Stomach (tissue), 9 donors: Measurements from ENCODE around the gene RFT1. TPM values are rescaled to one million over a fixed set of nuclear protein-coding genes. Genes with fewer than 3 reads are reported as not detected.
A peak's percentile ranks its signal among the peaks of the same experiment; 100 is the strongest.

Experiments used
- DNase-seq, 2 donors: peaks; one replicate each; pipeline versions ENCODE4 v3.0.0 to v3.0.0-alpha.2; 2013 to 2019
- H3K27ac ChIP-seq, 5 donors: fragments of 200-600 bp in 4 of 5; sonication (generic) in 4 of 5; one replicate each; pipeline ENCODE4 v1.5.1; 2013 to 2019; ENCODE audit warnings: mild to moderate bottlenecking in 1 of 5, moderate library complexity in 1 of 5
- H3K27me3 ChIP-seq, 3 donors: fragments of 200-600 bp; sonication (generic); one replicate each; pipeline ENCODE4 v1.5.1; 2017 to 2019; ENCODE audit warnings: mixed run types in 1 of 3
- H3K36me3 ChIP-seq, 4 donors: fragments of 200-600 bp; sonication (generic); 1 replicate in 3 of 4; 2 replicates in 1 of 4; pipeline ENCODE4 v1.5.1; 2016 to 2019
- H3K4me1 ChIP-seq, 4 donors: fragments of 200-600 bp; sonication (generic); one replicate each; pipeline ENCODE4 v1.5.1; 2016 to 2019
- H3K4me3 ChIP-seq, 4 donors: fragments of 200-600 bp; sonication (generic) in 3 of 4; one replicate each; pipeline ENCODE4 v1.5.1; 2016 to 2019; ENCODE audit warnings: mild to moderate bottlenecking in 1 of 4
- H3K9me3 ChIP-seq, 4 donors: fragments of 200-600 bp; sonication (generic); one replicate each; pipeline ENCODE4 v1.5.1; 2016 to 2019
- EP300 ChIP-seq: sonication (generic); formaldehyde crosslinking; IDR thresholded peaks from one replicate; pipeline ENCODE4 v1.6.1; 2017; ENCODE audit warnings: antibody characterized with exemption
- POLR2A ChIP-seq, 4 donors: fragments of 450-650 bp; IDR thresholded peaks; one replicate each; pipeline ENCODE4 v1.6.1; 2016; ENCODE audit warnings: antibody characterized with exemption in 4 of 4, control low read depth in 2 of 4, mild to moderate bottlenecking in 1 of 4, moderate library complexity in 1 of 4
- POLR2AphosphoS5 ChIP-seq, 3 donors: sonication (generic); formaldehyde crosslinking; IDR thresholded peaks; one replicate each; pipeline ENCODE4 v1.6.1; 2016; ENCODE audit warnings: antibody characterized with exemption in 3 of 3
- WGBS, 5 donors: extraction: QIAGEN DNeasy Blood & Tissue Kit in 3 of 5; methylation state at CpG; one replicate each; pipeline versions ENCODE4 v1.1.5 to v1.1.7; 2013 to 2018; 5-methylcytosine and 5-hydroxymethylcytosine counted together
- intact Hi-C: fragments of 100-400 bp; cut with DNase I; formaldehyde crosslinking; loops from one replicate; pipeline ENCODE4 v1.15.1; 2023; ENCODE audit warnings: low total_unique reads
- polyA plus RNA-seq, 3 donors: library from polyadenylated mRNA; stranded (reverse); fragments of 200-250 nt; gene quantifications; one replicate each; pipeline ENCODE4 v1.2.3, GENCODE V29; 2013
- total RNA-seq, 5 donors: library from RNA; depleted of rRNA; stranded (reverse); fragments of >200 nt; gene quantifications; one replicate each; pipeline versions ENCODE4 v1.1.0 to v1.2.3, GENCODE V29; 2014 to 2016
- TF ChIP-seq, protein P1 (sequence below), 7 experiments: fragments of 450-650 bp in 4 of 7; fragments of 200-600 bp in 3 of 7; sonication (generic) in 3 of 7; IDR thresholded peaks; one replicate each; pipeline ENCODE4 v1.5.1; 2016 to 2019; ENCODE audit warnings: antibody characterized with exemption in 7 of 7, control low read depth in 2 of 7, mild to moderate bottlenecking in 1 of 7
- donor health status: healthy with polysubstance abuse.
- donor health status: Bipolar disorder and iron deficiency.
- donor health status: healthy.

RFT1 gene
- total and polyA plus RNA-seq, 8 donors: 3.3 to 16.8 (median 7.6) TPM; not detected in 1

DNA sequence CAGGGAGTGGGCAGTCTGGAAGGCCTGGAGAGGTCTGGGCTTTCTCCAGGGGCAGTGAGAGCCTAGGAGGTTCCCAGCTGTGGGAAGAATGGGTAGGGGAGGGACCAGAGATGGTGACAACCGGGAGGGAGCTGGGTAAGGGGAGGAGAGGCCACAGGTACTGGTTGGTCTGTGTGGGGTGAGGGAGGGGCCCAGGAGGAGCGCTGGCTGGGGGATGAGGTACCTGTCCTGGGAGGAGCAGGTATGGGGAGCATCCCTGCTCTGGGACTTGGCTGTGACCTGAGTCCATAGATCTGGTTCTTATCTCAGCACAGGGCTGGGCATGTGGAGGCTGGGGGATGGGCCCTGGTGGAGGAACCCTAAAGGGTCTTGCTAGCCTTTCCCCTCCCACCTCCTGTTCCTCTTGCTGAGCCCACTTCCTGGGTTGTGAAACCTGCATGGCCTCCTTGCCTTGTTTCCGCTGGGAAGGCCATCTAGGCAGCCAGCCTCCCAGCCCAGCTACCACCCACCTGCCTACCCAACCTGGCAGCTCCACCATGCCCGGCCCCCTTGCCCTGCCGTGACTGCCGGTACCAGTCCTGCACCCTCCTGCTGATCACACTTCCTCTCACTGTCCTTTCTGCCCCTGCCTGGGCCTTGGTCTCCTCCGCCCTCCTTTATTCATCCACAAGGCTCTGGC lies 41.7 kb upstream of the RFT1 start:
- DNase-seq: no peak
- Histone ChIP-seq H3K4me3 (peak overlapping the region in 2 of 4 donors; percentile 5 to 13), H3K27me3 (no peaks in the 10 kb centered on the region), H3K4me1 (peaks cover 46 to 93% (median 78%) of the 10 kb centered on the region in 4 donors), H3K27ac (peak overlapping the region; percentile 37 to 77 (median 40)), H3K9me3 (no peaks in the 10 kb centered on the region), H3K36me3 (peaks cover 18 to 47% (median 41%) of the 10 kb centered on the region in 4 donors)
- no peak for TF ChIP-seq POLR2AphosphoS5 (IDR thresholded peaks at IDR 0.05)
- TF ChIP-seq EP300: no peak
- no peak for TF ChIP-seq POLR2A (IDR thresholded peaks at IDR 0.05)
- TF ChIP-seq, protein P1, sequence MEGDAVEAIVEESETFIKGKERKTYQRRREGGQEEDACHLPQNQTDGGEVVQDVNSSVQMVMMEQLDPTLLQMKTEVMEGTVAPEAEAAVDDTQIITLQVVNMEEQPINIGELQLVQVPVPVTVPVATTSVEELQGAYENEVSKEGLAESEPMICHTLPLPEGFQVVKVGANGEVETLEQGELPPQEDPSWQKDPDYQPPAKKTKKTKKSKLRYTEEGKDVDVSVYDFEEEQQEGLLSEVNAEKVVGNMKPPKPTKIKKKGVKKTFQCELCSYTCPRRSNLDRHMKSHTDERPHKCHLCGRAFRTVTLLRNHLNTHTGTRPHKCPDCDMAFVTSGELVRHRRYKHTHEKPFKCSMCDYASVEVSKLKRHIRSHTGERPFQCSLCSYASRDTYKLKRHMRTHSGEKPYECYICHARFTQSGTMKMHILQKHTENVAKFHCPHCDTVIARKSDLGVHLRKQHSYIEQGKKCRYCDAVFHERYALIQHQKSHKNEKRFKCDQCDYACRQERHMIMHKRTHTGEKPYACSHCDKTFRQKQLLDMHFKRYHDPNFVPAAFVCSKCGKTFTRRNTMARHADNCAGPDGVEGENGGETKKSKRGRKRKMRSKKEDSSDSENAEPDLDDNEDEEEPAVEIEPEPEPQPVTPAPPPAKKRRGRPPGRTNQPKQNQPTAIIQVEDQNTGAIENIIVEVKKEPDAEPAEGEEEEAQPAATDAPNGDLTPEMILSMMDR (IDR thresholded peaks at IDR 0.05): no peak
- intact Hi-C loops: no loop called here
- 43 to 60% (median 50%) methylated on average over 7 of the region's 7 CpGs for WGBS, 5 donors

DNA sequence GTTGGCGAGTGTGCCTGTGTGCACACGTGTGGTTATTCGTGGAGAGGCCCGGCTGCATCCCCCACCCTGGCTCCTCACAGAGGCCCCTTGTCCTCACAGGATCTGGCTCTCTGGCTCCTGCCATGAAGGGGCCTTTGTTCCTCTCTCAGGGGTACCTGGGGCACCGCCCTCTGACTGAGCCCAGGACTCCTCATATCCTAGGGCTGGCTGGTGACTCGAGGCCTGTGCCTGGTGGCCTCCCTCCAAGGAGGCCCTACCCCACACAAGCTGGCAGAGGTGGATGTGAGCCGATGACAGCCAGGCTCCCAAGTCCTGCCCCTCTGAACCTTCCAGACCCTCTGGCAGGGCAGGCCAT lies 40.8 kb upstream of the RFT1 start:
- Histone ChIP-seq H3K4me3 (peak overlapping the region in 2 of 4 donors; percentile 6 to 29), H3K27me3 (no peaks in the 10 kb centered on the region), H3K36me3 (peaks cover 18 to 43% (median 38%) of the 10 kb centered on the region in 4 donors), H3K4me1 (peaks cover 54 to 97% (median 86%) of the 10 kb centered on the region in 4 donors), H3K9me3 (no peaks in the 10 kb centered on the region), H3K27ac (peak overlapping the region in 4 of 5 donors; percentile 37 to 77 (median 58))
- DNase-seq: peak in 1 of 2 donors; percentile 66
- 40 to 63% (median 47%) methylated on average over 5 to 7 of the region's 7 CpGs for WGBS, 5 donors
- intact Hi-C loops: no loop called here
- TF ChIP-seq POLR2AphosphoS5 (IDR thresholded peaks at IDR 0.05) (no peak), POLR2A (IDR thresholded peaks at IDR 0.05) (no peak), EP300 (no peak)
- TF ChIP-seq, protein P1 (IDR thresholded peaks at IDR 0.05): no peak

DNA sequence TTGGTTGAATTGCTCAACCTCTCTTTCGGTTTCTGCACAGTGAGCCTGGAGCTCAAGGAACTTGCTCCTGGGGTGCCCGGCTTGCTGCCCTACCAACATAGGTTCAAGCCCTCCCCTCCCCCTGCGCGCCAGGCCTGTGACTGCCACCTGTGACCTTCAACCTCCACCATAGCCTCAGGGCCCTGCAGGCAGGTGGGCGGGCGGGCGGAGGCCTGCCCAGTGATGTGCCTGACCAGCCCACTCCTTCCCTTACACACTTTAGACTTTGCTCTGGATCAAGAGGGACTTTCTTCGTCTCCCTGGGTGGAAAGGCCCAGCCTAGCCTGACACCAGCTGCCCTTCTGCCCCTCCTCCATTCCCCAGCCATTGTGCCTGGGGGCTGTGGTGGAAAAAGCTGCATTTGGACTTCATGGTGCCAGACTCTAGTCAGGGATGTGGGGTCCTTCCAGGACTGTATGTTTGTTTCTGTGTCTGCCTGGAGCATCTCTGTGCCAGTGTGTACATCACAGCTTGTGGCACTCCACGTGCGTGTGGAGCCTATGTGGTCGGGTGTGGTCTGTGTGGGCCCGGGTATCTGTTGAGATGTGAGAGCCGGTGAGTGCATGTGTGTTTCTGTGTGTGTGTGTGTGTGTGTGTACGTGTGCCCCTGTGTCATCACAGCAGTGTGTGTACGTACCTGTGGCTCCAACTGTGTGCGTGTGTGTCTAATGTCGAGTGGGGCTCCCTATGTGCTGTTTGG lies 40.3 kb upstream of the RFT1 start:
- H3K9me3 ChIP-seq: no peaks in the 10 kb centered on the region
- TF ChIP-seq POLR2AphosphoS5 (IDR thresholded peaks at IDR 0.05): no peak
- TF ChIP-seq, protein P1 (IDR thresholded peaks at IDR 0.05): no peak
- TF ChIP-seq POLR2A (IDR thresholded peaks at IDR 0.05): no peak
- 47 to 69% (median 56%) methylated on average over 10 to 17 of the region's 17 CpGs for WGBS, 5 donors
- no peak for DNase-seq
- intact Hi-C loops: no loop called here
- no peaks in the 10 kb centered on the region for H3K27me3 ChIP-seq
- peaks cover 59 to 97% (median 89%) of the 10 kb centered on the region in 4 donors for H3K4me1 ChIP-seq
- peak overlapping the region in 2 of 4 donors; percentile 25 to 29 for H3K4me3 ChIP-seq
- peak overlapping the region in 3 of 5 donors; percentile 46 to 77 (median 71) for H3K27ac ChIP-seq
- peaks cover 15 to 43% (median 35%) of the 10 kb centered on the region in 4 donors for H3K36me3 ChIP-seq

DNA sequence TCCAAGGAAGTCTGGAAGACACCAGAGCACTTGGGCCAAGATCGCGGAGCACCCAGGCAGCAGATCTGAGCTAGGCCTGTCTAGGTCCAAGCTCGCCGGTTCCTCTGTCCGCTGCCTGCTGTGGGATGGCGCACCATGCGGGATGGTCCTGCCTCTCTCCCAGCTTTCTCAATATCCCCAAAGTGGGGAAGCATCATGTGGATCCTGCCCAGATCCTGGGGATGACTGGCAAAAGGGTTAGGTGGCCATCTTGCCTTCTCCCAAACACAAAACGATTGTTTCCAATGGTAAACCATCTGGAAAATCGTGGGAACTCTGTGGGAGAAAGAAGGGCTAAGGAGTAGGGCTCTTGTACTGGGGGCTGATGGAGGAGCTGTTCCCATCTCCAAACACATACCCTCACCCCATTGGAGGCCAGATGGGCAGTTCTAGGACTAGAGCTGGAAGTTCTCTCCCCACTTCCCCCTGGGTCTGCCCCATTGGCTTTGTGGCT lies 39.6 kb upstream of the RFT1 start:
- Histone ChIP-seq H3K4me1 (peaks cover 64 to 97% (median 91%) of the 10 kb centered on the region in 4 donors), H3K27ac (peak overlapping the region in 4 of 5 donors; percentile 43 to 77 (median 66)), H3K36me3 (peaks cover 12 to 39% (median 30%) of the 10 kb centered on the region in 4 donors), H3K4me3 (peak overlapping the region in 2 of 4 donors; percentile 13 to 31), H3K27me3 (no peaks in the 10 kb centered on the region), H3K9me3 (no peaks in the 10 kb centered on the region)
- DNase-seq: no peak
- no peak for TF ChIP-seq EP300
- TF ChIP-seq POLR2A (IDR thresholded peaks at IDR 0.05): no peak
- intact Hi-C loops: no loop called here
- WGBS, 5 donors: 88 to 94% (median 93%) methylated on average over 9 of the region's 9 CpGs
